HCT116 (cell line): ENCODE results near the gene TSC22D3.

Experiments used
- CEBPB ChIP-seq: IDR thresholded peaks from 2 replicates; pipeline ENCODE4 v1.6.1; 2012; ENCODE audit warnings: low read depth
- EZH2 ChIP-seq: fragments of 200-600 bp; sonication (generic); IDR thresholded peaks from 2 replicates; pipeline ENCODE4 v1.6.1; 2017; ENCODE audit warnings: antibody characterized with exemption, mixed run types
- POLR2A ChIP-seq: IDR thresholded peaks from 2 replicates; pipeline ENCODE4 v1.7.0; 2011; ENCODE audit warnings: borderline replicate concordance; ENCODE audit not compliant: insufficient read depth, insufficient read length; ENCODE audit errors: extremely low read depth
- POLR2AphosphoS5 ChIP-seq: IDR thresholded peaks from 2 replicates; pipeline ENCODE4 v1.6.1; 2011; ENCODE audit warnings: mild to moderate bottlenecking, low read depth, low read length, moderate library complexity
- RAD21 ChIP-seq: IDR thresholded peaks from 2 replicates; pipeline ENCODE4 v1.6.1; 2012; ENCODE audit warnings: low read depth, mild to moderate bottlenecking
- SP1 ChIP-seq: IDR thresholded peaks from 2 replicates; pipeline ENCODE4 v1.6.1; 2012; ENCODE audit warnings: low read depth
- YY1 ChIP-seq: IDR thresholded peaks from 2 replicates; pipeline ENCODE4 v1.6.1; 2011; ENCODE audit warnings: low read length, low read depth, moderate library complexity, mild to moderate bottlenecking; ENCODE audit not compliant: insufficient replicate concordance; ENCODE audit errors: extremely low read depth
- ZFX ChIP-seq: fragments of 450-650 bp; IDR thresholded peaks from 2 replicates; pipeline ENCODE4 v1.6.1; 2017
- TF ChIP-seq, protein P1 (sequence below), 3 experiments: fragments of 200-600 bp in 1 of 3; sonication (generic) in 1 of 3; IDR thresholded peaks in 2 of 3; conservative IDR thresholded peaks in 1 of 3; 2 replicates each; pipeline ENCODE4 v1.5.1; 2012 to 2017; ENCODE audit warnings: low read depth in 2 of 3, low read length in 2 of 3, antibody characterized with exemption in 1 of 3, borderline replicate concordance in 1 of 3, control low read depth in 1 of 3, mild to moderate bottlenecking in 1 of 3, mixed read lengths in 1 of 3, mixed run types in 1 of 3, moderate library complexity in 1 of 3; ENCODE audit not compliant: insufficient read depth in 1 of 3
- TF ChIP-seq, protein P2 (sequence below): IDR thresholded peaks from 2 replicates; pipeline ENCODE4 v1.6.1; 2012
- TF ChIP-seq, protein P3 (sequence below): IDR thresholded peaks from 2 replicates; pipeline ENCODE4 v1.6.1; 2012; ENCODE audit warnings: low read depth

DNA sequence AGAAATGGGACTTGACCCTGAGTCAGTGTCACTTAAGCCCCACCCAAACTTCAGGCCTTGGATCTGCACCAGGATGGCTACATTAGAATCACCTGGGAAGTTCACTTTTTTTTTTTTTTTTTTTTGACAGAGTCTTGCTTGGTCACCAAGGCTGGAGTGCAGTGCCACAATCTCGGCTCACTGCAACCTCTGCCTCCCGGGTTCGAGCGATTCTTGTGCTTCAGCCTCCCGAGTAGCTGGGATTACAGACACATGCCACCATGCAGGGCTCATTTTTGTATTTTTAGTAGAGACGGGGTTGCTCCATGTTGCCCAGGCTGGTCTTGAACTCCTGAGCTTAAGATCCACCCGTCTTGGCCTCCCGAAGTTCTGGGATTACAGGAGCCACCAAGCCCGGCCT, 4.9 kb upstream of the TSC22D3 start:
- TF ChIP-seq, protein P1, sequence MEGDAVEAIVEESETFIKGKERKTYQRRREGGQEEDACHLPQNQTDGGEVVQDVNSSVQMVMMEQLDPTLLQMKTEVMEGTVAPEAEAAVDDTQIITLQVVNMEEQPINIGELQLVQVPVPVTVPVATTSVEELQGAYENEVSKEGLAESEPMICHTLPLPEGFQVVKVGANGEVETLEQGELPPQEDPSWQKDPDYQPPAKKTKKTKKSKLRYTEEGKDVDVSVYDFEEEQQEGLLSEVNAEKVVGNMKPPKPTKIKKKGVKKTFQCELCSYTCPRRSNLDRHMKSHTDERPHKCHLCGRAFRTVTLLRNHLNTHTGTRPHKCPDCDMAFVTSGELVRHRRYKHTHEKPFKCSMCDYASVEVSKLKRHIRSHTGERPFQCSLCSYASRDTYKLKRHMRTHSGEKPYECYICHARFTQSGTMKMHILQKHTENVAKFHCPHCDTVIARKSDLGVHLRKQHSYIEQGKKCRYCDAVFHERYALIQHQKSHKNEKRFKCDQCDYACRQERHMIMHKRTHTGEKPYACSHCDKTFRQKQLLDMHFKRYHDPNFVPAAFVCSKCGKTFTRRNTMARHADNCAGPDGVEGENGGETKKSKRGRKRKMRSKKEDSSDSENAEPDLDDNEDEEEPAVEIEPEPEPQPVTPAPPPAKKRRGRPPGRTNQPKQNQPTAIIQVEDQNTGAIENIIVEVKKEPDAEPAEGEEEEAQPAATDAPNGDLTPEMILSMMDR (IDR thresholded peaks at IDR 0.05 in 2 of 3, conservative IDR thresholded peaks at IDR 0.05 in 1 of 3; ENCODE audit: borderline replicate concordance in 1 of 3, insufficient read depth in 1 of 3, low read depth in 2 of 3, low read length in 2 of 3) = no peak
- TF ChIP-seq POLR2A (no peak), EZH2 (no peak), RAD21 (no peak), SP1 (no peak), ZFX (no peak), POLR2AphosphoS5 (no peak), CEBPB (no peak), YY1 (no peak)
- TF ChIP-seq, protein P2, sequence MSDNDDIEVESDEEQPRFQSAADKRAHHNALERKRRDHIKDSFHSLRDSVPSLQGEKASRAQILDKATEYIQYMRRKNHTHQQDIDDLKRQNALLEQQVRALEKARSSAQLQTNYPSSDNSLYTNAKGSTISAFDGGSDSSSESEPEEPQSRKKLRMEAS = no peak
- TF ChIP-seq, protein P3, sequence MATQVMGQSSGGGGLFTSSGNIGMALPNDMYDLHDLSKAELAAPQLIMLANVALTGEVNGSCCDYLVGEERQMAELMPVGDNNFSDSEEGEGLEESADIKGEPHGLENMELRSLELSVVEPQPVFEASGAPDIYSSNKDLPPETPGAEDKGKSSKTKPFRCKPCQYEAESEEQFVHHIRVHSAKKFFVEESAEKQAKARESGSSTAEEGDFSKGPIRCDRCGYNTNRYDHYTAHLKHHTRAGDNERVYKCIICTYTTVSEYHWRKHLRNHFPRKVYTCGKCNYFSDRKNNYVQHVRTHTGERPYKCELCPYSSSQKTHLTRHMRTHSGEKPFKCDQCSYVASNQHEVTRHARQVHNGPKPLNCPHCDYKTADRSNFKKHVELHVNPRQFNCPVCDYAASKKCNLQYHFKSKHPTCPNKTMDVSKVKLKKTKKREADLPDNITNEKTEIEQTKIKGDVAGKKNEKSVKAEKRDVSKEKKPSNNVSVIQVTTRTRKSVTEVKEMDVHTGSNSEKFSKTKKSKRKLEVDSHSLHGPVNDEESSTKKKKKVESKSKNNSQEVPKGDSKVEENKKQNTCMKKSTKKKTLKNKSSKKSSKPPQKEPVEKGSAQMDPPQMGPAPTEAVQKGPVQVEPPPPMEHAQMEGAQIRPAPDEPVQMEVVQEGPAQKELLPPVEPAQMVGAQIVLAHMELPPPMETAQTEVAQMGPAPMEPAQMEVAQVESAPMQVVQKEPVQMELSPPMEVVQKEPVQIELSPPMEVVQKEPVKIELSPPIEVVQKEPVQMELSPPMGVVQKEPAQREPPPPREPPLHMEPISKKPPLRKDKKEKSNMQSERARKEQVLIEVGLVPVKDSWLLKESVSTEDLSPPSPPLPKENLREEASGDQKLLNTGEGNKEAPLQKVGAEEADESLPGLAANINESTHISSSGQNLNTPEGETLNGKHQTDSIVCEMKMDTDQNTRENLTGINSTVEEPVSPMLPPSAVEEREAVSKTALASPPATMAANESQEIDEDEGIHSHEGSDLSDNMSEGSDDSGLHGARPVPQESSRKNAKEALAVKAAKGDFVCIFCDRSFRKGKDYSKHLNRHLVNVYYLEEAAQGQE = no peak
